Measurements from ENCODE around the gene SDK1.

- TF ChIP-seq, protein P1, sequence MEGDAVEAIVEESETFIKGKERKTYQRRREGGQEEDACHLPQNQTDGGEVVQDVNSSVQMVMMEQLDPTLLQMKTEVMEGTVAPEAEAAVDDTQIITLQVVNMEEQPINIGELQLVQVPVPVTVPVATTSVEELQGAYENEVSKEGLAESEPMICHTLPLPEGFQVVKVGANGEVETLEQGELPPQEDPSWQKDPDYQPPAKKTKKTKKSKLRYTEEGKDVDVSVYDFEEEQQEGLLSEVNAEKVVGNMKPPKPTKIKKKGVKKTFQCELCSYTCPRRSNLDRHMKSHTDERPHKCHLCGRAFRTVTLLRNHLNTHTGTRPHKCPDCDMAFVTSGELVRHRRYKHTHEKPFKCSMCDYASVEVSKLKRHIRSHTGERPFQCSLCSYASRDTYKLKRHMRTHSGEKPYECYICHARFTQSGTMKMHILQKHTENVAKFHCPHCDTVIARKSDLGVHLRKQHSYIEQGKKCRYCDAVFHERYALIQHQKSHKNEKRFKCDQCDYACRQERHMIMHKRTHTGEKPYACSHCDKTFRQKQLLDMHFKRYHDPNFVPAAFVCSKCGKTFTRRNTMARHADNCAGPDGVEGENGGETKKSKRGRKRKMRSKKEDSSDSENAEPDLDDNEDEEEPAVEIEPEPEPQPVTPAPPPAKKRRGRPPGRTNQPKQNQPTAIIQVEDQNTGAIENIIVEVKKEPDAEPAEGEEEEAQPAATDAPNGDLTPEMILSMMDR (conservative IDR thresholded peaks at IDR 0.05; ENCODE audit: low read length) = no peak
- no peak for TF ChIP-seq EZH2phosphoT487 (IDR thresholded peaks at IDR 0.05; ENCODE audit: borderline replicate concordance, low read depth, low read length)
These were observed 939.7 kb downstream of the SDK1 start for GRCh38 chr7:4240520-4241303.

All from OCI-LY7 (cell line).